SU-DHL-6 (cell line): ENCODE measurements around the gene HSD17B2.

Source experiments
- H2AFZ ChIP-seq: fragments of 200-600 bp; sonication (generic); 2 replicates; pipeline ENCODE4 v1.6.1; 2014; ENCODE audit warnings: low read depth, mild to moderate bottlenecking, moderate library complexity, mixed read lengths, antibody characterized with exemption, low read length; ENCODE audit not compliant: severe bottlenecking
- H3F3A ChIP-seq: fragments of 200-600 bp; shearing (Covaris generic); 2 replicates; pipeline ENCODE4 v1.6.0; 2016; ENCODE audit warnings: antibody characterized with exemption, mild to moderate bottlenecking; ENCODE audit not compliant: insufficient read depth
- H3K27ac ChIP-seq: fragments of 200-600 bp; sonication (generic); 2 replicates; pipeline ENCODE4 v1.5.1; 2016; ENCODE audit warnings: low read depth, mild to moderate bottlenecking, low read length, moderate library complexity, mixed read lengths
- H3K27me3 ChIP-seq: fragments of 200-600 bp; sonication (generic), shearing (Covaris generic); 2 replicates; pipeline ENCODE4 v1.6.0; 2014; ENCODE audit warnings: mild to moderate bottlenecking, low read length
- H3K36me3 ChIP-seq: fragments of 200-600 bp; sonication (generic); 2 replicates; pipeline ENCODE4 v1.6.1; 2014; ENCODE audit warnings: mild to moderate bottlenecking, low read length, mixed read lengths
- H3K4me2 ChIP-seq: fragments of 300-600, 200-600 bp; shearing (Covaris generic), sonication (generic); 2 replicates; pipeline ENCODE4 v1.6.0; 2014; ENCODE audit warnings: low read length, low read depth, mild to moderate bottlenecking; ENCODE audit not compliant: poor library complexity, severe bottlenecking
- H3K4me3 ChIP-seq: fragments of 200-600 bp; sonication (generic); 2 replicates; pipeline ENCODE4 v1.5.1; 2014; ENCODE audit warnings: antibody characterized with exemption, low read length, mild to moderate bottlenecking, mixed read lengths; ENCODE audit not compliant: insufficient read depth, poor library complexity, severe bottlenecking
- H3K79me2 ChIP-seq: fragments of 200-600 bp; sonication (generic); 2 replicates; pipeline ENCODE4 v1.6.1; 2014; ENCODE audit warnings: mild to moderate bottlenecking, low read length, moderate library complexity; ENCODE audit not compliant: insufficient read depth
- H3K9ac ChIP-seq: fragments of 200-600 bp; sonication (generic); 2 replicates; pipeline ENCODE4 v1.7.0; 2014; ENCODE audit warnings: mild to moderate bottlenecking, low read length
- H3K9me2 ChIP-seq: fragments of 200-600 bp; sonication (generic); replicated peaks from 2 replicates; pipeline ENCODE4 v1.6.1; 2014; ENCODE audit warnings: low read length; ENCODE audit not compliant: insufficient read depth
- H3K9me3 ChIP-seq: fragments of 200-600 bp; sonication (generic); 2 replicates; pipeline ENCODE4 v1.6.1; 2014; ENCODE audit warnings: low read length, mixed read lengths; ENCODE audit not compliant: insufficient read depth
- H4K20me1 ChIP-seq: fragments of 200-600 bp; sonication (generic); 2 replicates; pipeline ENCODE4 v1.6.1; 2014; ENCODE audit warnings: low read depth, mild to moderate bottlenecking, antibody characterized with exemption, low read length, moderate library complexity, mixed read lengths
- CTCF ChIP-seq: fragments of 200-600 bp; sonication (generic); IDR thresholded peaks from one replicate; pipeline ENCODE4 v1.5.1; 2017; ENCODE audit warnings: antibody characterized with exemption, mild to moderate bottlenecking, low read length, moderate library complexity; ENCODE audit not compliant: insufficient read depth, poor library complexity, severe bottlenecking
- EZH2phosphoT487 ChIP-seq: fragments of 200-600 bp; sonication (generic), shearing (Covaris generic); conservative IDR thresholded peaks from 2 replicates; pipeline ENCODE4 v1.6.1; 2018; ENCODE audit warnings: mild to moderate bottlenecking, antibody characterized with exemption, low read length, moderate library complexity, mixed read lengths

HSD17B2 gene

DNA sequence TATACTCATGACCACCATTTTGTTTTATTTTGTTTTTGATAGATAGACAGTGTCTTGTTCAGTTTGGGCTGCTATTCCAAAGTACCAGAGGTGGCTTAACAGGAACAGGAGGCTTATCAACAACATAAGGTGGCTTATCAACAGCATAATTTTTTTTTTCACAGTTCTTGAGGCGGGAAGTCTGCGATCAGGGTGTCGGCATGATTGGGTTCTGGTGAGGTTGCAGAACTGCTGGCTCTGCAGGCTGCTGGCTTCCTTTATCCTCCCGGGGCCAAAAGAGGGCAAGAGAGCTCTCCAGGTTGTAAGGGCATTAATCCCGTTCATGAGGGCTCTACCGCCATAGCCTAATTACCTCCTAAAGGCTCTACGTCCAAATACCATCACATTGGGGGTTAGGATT lies 11.8 kb upstream of the HSD17B2 start:
- Histone ChIP-seq H3K9me3 (no peaks in the 10 kb centered on the region), H3F3A (no peaks in the 10 kb centered on the region), H2AFZ (no peak overlapping the region), H3K4me3 (no peak overlapping the region), H3K4me2 (no peak overlapping the region), H3K79me2 (no peaks in the 10 kb centered on the region), H3K27me3 (no peaks in the 10 kb centered on the region), H4K20me1 (no peaks in the 10 kb centered on the region), H3K9ac (no peak overlapping the region), H3K36me3 (no peaks in the 10 kb centered on the region), H3K27ac (no peak overlapping the region), H3K9me2 (no peaks in the 10 kb centered on the region)
- TF ChIP-seq CTCF (no peak), EZH2phosphoT487 (no peak)

- H3K4me2 ChIP-seq, result no peak overlapping the region
- no peaks in the 10 kb centered on the region for H4K20me1 ChIP-seq
- no peaks in the 10 kb centered on the region for H3K36me3 ChIP-seq
- no peaks in the 10 kb centered on the region for H3K9me2 ChIP-seq
- H3F3A ChIP-seq, result no peaks in the 10 kb centered on the region
- no peaks in the 10 kb centered on the region for H3K27me3 ChIP-seq
- H3K27ac ChIP-seq, result no peak overlapping the region
- no peak overlapping the region for H3K4me3 ChIP-seq
- no peaks in the 10 kb centered on the region for H3K79me2 ChIP-seq
- TF ChIP-seq CTCF, result no peak
- no peak for TF ChIP-seq EZH2phosphoT487
- no peak overlapping the region for H3K9ac ChIP-seq
- H3K9me3 ChIP-seq, result no peaks in the 10 kb centered on the region
- no peak overlapping the region for H2AFZ ChIP-seq
These were observed 10.7 kb upstream of the HSD17B2 start for GRCh38 chr16:82024316-82024715.

DNA sequence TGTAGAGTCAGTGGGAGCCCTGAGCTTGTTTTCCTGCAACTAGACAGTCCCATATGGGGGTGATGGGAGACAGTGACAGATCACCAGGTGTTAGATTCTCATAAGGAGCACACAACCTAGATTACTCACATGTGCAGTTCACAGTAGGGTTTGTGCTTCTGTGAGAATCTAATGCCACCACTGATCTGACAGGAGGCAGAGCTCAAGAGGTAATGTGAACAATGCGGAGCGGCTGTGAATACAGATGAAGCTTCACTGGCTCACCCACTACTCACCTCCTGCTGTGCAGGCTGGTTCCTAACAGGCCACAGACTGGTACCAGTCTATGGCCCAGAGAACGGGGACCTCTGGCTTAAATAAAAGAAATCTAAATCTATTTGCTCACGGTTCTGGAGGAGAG lies 10.2 kb upstream of the HSD17B2 start:
- Histone ChIP-seq H4K20me1 (no peaks in the 10 kb centered on the region), H3K36me3 (no peaks in the 10 kb centered on the region), H2AFZ (no peak overlapping the region), H3K9ac (no peak overlapping the region), H3K9me3 (no peaks in the 10 kb centered on the region), H3K4me3 (no peak overlapping the region), H3K79me2 (no peaks in the 10 kb centered on the region), H3F3A (no peaks in the 10 kb centered on the region), H3K27me3 (no peaks in the 10 kb centered on the region), H3K27ac (no peak overlapping the region), H3K4me2 (no peak overlapping the region), H3K9me2 (no peaks in the 10 kb centered on the region)
- TF ChIP-seq CTCF, result no peak
- no peak for TF ChIP-seq EZH2phosphoT487

DNA sequence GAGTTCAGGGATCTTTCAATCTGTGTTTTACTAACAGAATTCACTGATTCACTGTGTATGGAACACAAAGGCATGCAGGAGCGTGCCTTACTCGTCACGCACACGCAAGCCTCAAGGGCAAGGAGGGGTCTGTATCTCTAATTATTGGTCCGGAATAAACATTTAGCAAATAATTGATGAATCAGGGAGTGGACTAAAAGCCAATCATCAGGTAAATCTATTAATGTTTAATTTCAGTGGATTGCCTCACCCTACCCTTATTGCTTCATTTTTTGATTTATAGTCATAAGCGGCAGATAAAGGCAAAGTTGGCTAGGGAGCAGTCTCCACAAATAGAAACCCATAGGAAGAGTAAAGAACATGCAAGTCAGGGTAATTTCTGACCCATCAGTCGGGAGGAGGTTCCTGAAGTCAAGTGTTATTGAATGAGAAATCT lies 7.4 kb upstream of the HSD17B2 start:
- H3K79me2 ChIP-seq, result no peaks in the 10 kb centered on the region
- H3K9me2 ChIP-seq, result no peaks in the 10 kb centered on the region
- H3K4me3 ChIP-seq, result no peak overlapping the region
- H3K27ac ChIP-seq, result no peak overlapping the region
- H3K4me2 ChIP-seq, result no peak overlapping the region
- H3K9ac ChIP-seq, result no peak overlapping the region
- H3K9me3 ChIP-seq, result no peaks in the 10 kb centered on the region
- H2AFZ ChIP-seq, result no peak overlapping the region
- H3F3A ChIP-seq, result no peaks in the 10 kb centered on the region
- no peak for TF ChIP-seq EZH2phosphoT487
- TF ChIP-seq CTCF, result no peak
- no peaks in the 10 kb centered on the region for H3K36me3 ChIP-seq
- H3K27me3 ChIP-seq, result no peaks in the 10 kb centered on the region
- H4K20me1 ChIP-seq, result no peaks in the 10 kb centered on the region
